ENCODE measurements around the gene MICAL3.

MICAL3 gene

DNA sequence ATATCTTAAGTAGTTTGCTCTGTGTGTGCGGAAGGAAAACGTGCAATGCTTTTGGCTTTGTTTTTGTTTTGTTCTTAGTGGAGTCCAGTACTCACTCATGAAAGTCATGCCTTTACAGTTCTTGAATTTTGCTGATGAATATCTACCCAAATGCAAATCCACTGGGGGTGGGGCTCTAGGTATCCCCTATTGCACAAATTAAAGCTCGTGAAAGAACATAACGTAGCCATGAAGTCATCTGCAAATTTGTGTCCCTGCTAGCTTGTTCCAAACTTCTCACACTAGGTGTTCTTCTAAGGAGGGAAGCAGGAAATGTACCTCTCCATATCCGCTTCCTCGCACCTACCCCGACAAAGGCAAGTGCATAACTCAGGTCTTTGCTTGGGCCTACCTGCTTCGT is 118.9 kb downstream of the MICAL3 start:
- no peak overlapping the region for H3K27ac ChIP-seq

DNA sequence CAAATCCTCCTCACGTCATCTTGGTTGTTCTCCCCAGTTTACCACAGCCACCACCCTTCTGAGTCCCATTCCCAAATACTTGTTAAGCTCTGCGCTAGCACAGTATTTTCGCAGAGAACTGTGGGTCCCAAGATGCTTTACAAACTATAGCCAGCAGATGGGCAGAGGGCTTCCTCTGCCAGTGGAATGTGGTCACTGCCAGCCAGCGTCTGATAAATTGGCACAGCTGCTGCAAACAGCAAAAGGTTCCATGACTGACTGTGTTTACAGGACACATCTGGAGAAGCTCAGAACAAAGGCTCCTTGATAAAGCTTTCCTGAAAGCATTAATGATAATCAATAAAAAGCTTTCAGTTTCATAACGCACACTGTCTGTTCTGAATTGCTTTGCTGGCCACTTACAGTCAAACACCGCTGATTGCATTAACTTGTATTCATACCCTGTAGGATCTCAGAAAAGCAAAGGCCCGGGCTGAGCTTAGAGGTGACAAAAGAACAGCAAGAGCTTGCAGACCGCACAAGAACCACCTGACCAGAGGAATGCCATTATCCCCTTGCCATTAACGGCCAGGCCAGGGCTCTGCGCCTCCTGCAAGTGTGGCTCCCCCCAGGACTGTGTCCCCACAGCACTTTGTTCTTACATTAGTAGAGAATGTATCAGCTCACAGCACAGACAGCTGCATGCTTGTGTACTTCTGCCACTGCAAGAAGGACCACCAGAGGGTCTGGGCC is 120.6 kb downstream of the MICAL3 start:
- no peak overlapping the region for H3K27ac ChIP-seq
- TF ChIP-seq, protein P1, sequence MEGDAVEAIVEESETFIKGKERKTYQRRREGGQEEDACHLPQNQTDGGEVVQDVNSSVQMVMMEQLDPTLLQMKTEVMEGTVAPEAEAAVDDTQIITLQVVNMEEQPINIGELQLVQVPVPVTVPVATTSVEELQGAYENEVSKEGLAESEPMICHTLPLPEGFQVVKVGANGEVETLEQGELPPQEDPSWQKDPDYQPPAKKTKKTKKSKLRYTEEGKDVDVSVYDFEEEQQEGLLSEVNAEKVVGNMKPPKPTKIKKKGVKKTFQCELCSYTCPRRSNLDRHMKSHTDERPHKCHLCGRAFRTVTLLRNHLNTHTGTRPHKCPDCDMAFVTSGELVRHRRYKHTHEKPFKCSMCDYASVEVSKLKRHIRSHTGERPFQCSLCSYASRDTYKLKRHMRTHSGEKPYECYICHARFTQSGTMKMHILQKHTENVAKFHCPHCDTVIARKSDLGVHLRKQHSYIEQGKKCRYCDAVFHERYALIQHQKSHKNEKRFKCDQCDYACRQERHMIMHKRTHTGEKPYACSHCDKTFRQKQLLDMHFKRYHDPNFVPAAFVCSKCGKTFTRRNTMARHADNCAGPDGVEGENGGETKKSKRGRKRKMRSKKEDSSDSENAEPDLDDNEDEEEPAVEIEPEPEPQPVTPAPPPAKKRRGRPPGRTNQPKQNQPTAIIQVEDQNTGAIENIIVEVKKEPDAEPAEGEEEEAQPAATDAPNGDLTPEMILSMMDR (IDR thresholded peaks at IDR 0.05): no peak
- TF ChIP-seq ZFX (IDR thresholded peaks at IDR 0.05; ENCODE audit: borderline replicate concordance): no peak

More for the DNA sequence above, 118.9 kb downstream of the MICAL3 start:
- TF ChIP-seq, protein P1 (IDR thresholded peaks at IDR 0.05): no peak
- no peak for TF ChIP-seq ZFX (IDR thresholded peaks at IDR 0.05; ENCODE audit: borderline replicate concordance)

DNA sequence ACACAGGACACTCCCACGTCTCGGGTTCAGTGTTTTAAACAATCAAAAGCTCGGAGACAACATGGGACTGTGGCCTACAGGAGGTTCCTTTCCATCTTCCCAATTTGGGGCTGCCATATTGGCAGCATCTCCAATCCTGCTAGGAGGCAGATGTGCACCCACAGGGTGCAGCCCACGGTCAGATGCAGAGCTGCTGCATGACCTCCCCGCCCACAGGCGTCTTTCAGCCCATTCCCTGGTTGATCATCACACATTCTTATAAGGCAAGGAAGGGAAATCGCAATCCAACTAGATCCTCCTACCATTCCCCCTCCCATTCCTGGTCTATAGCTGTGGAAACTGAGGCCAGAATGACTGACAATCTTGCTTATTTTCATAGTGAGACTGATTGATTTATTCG is 121.4 kb downstream of the MICAL3 start:
- H3K27ac ChIP-seq: no peak overlapping the region
- TF ChIP-seq ZFX (IDR thresholded peaks at IDR 0.05; ENCODE audit: borderline replicate concordance): no peak
- TF ChIP-seq, protein P1 (IDR thresholded peaks at IDR 0.05): no peak

DNA sequence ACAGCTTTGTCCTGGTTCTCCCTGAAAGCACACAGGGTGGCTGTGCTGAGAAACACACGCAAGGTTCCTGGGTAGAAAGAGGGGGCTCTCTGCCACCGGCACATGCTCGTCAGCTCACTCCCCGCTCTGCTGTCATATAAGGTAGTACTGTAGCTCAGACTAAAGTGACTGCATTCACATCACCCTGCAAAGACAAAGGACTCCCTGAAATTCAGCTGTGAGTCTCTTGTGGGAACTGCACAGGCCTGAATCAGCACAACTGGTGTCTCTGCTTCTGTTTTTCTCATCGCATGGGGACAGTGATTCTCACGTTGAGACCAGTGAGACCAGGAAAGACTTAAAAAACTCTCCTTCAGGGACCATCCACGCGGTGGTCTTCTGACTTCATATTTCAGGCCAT is 126.0 kb downstream of the MICAL3 start:
- H3K27ac ChIP-seq: peak overlapping the region; percentile 80; the same call in 1 of the 2 replicates
- TF ChIP-seq, protein P1 (IDR thresholded peaks at IDR 0.05): no peak
- no peak for TF ChIP-seq ZFX (IDR thresholded peaks at IDR 0.05; ENCODE audit: borderline replicate concordance)

DNA sequence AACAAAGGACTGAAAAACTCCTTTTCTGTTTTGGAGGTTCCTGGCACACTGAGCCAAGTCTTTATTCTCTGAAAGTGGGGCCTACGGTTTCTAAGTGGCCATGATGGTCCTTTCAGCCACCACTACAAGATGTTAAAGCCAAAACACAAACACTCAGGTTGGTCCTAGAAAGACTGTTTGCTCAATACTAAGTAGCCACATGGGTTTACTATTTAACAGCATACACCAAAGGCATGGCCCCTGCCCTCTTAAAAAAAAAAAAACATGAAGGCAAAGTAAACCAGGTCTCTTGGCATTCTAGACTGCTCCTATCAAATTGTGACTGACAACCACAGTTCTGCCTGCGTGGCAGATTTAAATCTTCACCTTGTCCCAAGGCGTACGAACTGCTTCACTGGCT is 126.5 kb downstream of the MICAL3 start:
- peak overlapping the region; percentile 80 for H3K27ac ChIP-seq
- TF ChIP-seq, protein P1 (IDR thresholded peaks at IDR 0.05): no peak
- TF ChIP-seq ZFX (IDR thresholded peaks at IDR 0.05; ENCODE audit: borderline replicate concordance): no peak

DNA sequence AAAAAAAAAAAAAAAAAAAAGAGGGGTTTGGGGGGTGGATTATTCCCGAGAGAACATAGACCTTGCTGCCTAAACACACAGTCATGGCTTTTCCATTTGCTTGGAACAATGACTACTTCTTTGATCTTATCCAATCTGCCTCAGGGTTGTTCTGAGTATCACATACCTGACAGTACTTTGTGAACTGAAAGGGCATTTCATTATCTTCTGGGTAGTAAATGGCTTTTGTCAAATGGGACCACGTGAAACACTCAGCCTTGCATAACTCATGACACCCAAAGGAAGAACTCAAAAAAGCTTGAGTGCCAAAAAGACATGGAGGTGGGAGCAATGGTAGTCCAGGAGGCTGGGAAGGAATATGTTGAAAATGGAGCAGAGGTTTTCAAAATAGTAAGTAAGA is 126.9 kb downstream of the MICAL3 start:
- TF ChIP-seq, protein P1 (IDR thresholded peaks at IDR 0.05): no peak
- TF ChIP-seq ZFX (IDR thresholded peaks at IDR 0.05; ENCODE audit: borderline replicate concordance): no peak
- peak overlapping the region; percentile 80 for H3K27ac ChIP-seq

DNA sequence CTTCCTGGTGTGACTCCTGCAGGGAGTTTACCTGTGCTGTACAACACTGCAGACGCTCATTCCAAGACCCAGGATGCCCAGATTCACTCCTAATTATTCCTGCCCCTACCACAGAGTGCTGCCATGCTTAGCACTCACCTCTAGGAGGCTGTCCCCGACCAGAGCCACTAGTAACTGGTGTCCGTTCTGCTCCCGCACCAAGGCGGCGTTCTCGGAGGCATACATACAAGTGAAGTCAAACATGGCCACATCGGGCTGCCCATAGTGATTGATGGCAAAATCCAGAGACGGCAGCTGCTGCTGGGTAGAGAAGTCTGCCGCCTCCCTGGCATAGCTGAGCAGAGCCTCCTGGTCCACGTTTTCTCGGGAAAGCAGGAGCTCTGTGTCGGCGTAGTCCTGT is 127.8 kb downstream of the MICAL3 start:
- peak overlapping the region; percentile 80 for H3K27ac ChIP-seq
- TF ChIP-seq ZFX (IDR thresholded peaks at IDR 0.05; ENCODE audit: borderline replicate concordance): no peak
- TF ChIP-seq, protein P1 (IDR thresholded peaks at IDR 0.05): peak; percentile 75
